ENCODE data around the gene LBR. TPM values are rescaled to one million over a fixed set of nuclear protein-coding genes. Genes with fewer than 3 reads are reported as not detected.
"Not testable (repeated sequence)": the region's sequence is repeated elsewhere in the genome, so short reads cannot be mapped to it uniquely, and the experiment has no call there.

The LBR gene
- total RNA-seq, 1 donor from 2014 or later = 73.4 TPM

- Mint-ChIP-seq H3K9me3 (no peaks in the 10 kb centered on the region), H3K27ac (no peak overlapping the region), H3K27me3 (ENCODE audit: low read depth) (no peaks in the 10 kb centered on the region), H3K4me3 (no peak overlapping the region), H3K4me1 (no peaks in the 10 kb centered on the region), H3K36me3 (peaks cover 13% of the 10 kb centered on the region)
- DNase-seq (ENCODE audit: low spot score in 2 of 2, unreplicated experiment in 2 of 2) = no peak
- TF ChIP-seq CTCF (IDR thresholded peaks at IDR 0.05; ENCODE audit: unreplicated experiment) = no peak
Measured at GRCh38 chr1:225389843-225390242, 38.0 kb downstream of the LBR start.

GRCh38 chr1:225388372-225388771 lies 39.5 kb downstream of the LBR start:
- Mint-ChIP-seq H3K4me3 (no peak overlapping the region), H3K27ac (no peak overlapping the region), H3K9me3 (no peaks in the 10 kb centered on the region), H3K36me3 (peaks cover 4% of the 10 kb centered on the region), H3K27me3 (ENCODE audit: low read depth) (no peaks in the 10 kb centered on the region), H3K4me1 (no peaks in the 10 kb centered on the region)
- no peak for TF ChIP-seq CTCF (IDR thresholded peaks at IDR 0.05; ENCODE audit: unreplicated experiment)
- no peak for DNase-seq (ENCODE audit: low spot score in 2 of 2, unreplicated experiment in 2 of 2)

GRCh38 chr1:225386860-225387259 lies 41.0 kb downstream of the LBR start:
- not testable (repeated sequence) for DNase-seq (ENCODE audit: low spot score in 2 of 2, unreplicated experiment in 2 of 2); H3K27ac Mint-ChIP-seq; H3K4me1 Mint-ChIP-seq; H3K4me3 Mint-ChIP-seq; H3K9me3 Mint-ChIP-seq; H3K27me3 Mint-ChIP-seq (ENCODE audit: low read depth)
- peaks cover 10% of the 10 kb centered on the region for H3K36me3 Mint-ChIP-seq

GRCh38 chr1:225380691-225381090 lies 47.1 kb downstream of the LBR start:
- Mint-ChIP-seq H3K27me3 (ENCODE audit: low read depth) (no peaks in the 10 kb centered on the region), H3K27ac (no peak overlapping the region), H3K4me1 (peaks cover 4% of the 10 kb centered on the region), H3K9me3 (no peaks in the 10 kb centered on the region), H3K4me3 (no peak overlapping the region), H3K36me3 (peaks cover 12% of the 10 kb centered on the region)
- no peak for TF ChIP-seq CTCF (IDR thresholded peaks at IDR 0.05; ENCODE audit: unreplicated experiment)
- no peak for DNase-seq (ENCODE audit: low spot score in 2 of 2, unreplicated experiment in 2 of 2)

- Mint-ChIP-seq H3K27me3 (ENCODE audit: low read depth) (no peaks in the 10 kb centered on the region), H3K27ac (no peak overlapping the region), H3K4me3 (no peak overlapping the region), H3K4me1 (peaks cover 4% of the 10 kb centered on the region), H3K9me3 (no peaks in the 10 kb centered on the region), H3K36me3 (peaks cover 12% of the 10 kb centered on the region)
- TF ChIP-seq CTCF (IDR thresholded peaks at IDR 0.05; ENCODE audit: unreplicated experiment) = no peak
- DNase-seq (ENCODE audit: low spot score in 2 of 2, unreplicated experiment in 2 of 2) = no peak
Measured at GRCh38 chr1:225378880-225379279, 49.0 kb downstream of the LBR start.

GRCh38 chr1:225374996-225375395 lies 52.8 kb downstream of the LBR start:
- Mint-ChIP-seq H3K9me3 (no peaks in the 10 kb centered on the region), H3K4me3 (no peak overlapping the region), H3K27ac (no peak overlapping the region), H3K36me3 (no peaks in the 10 kb centered on the region), H3K27me3 (ENCODE audit: low read depth) (no peaks in the 10 kb centered on the region), H3K4me1 (peaks cover 4% of the 10 kb centered on the region)
- TF ChIP-seq CTCF (IDR thresholded peaks at IDR 0.05; ENCODE audit: unreplicated experiment) = no peak
- DNase-seq (ENCODE audit: low spot score in 2 of 2, unreplicated experiment in 2 of 2) = no peak

All from mesothelial cell of epicardium (in vitro differentiated cells).